ENCODE results near the gene ALG10B.
A peak's percentile ranks its signal among the peaks of the same experiment; 100 is the strongest.
"Not testable (repeated sequence)": the region's sequence is repeated elsewhere in the genome, so short reads cannot be mapped to it uniquely, and the experiment has no call there.

ALG10B gene

GRCh38 chr12:38316391-38317129 lies at the start of gene ALG10B:
TSS of gene ALG10B (plus strand) at chr12:38316774. CDS start at chr12:38316894, 120 bp downstream.
- DNase-seq = peak; percentile 99

- no peak for DNase-seq
Measured at GRCh38 chr12:38268612-38269011, 48.0 kb upstream of the ALG10B start.

- no peak for DNase-seq
Measured at GRCh38 chr12:38269897-38270296, 46.7 kb upstream of the ALG10B start.

- DNase-seq = no peak
Measured at GRCh38 chr12:38279756-38280155, 36.8 kb upstream of the ALG10B start.

- DNase-seq = no peak
Measured at GRCh38 chr12:38282886-38283285, 33.7 kb upstream of the ALG10B start.

GRCh38 chr12:38289396-38289795 lies 27.2 kb upstream of the ALG10B start:
- no peak for DNase-seq

GRCh38 chr12:38291160-38291559 lies 25.4 kb upstream of the ALG10B start:
- DNase-seq = no peak

GRCh38 chr12:38302972-38303371 lies 13.6 kb upstream of the ALG10B start:
- DNase-seq = not testable (repeated sequence)

- not testable (repeated sequence) for DNase-seq
Measured at GRCh38 chr12:38321966-38322365, 5.4 kb downstream of the ALG10B start.

- DNase-seq = no peak
Measured at GRCh38 chr12:38324912-38325311, 8.3 kb downstream of the ALG10B start.

- no peak for DNase-seq
Measured at GRCh38 chr12:38327356-38327755, 10.8 kb downstream of the ALG10B start.

- DNase-seq = peak; percentile 79
Measured at GRCh38 chr12:38328306-38328895, 11.8 kb downstream of the ALG10B start.

- DNase-seq = not testable (repeated sequence)
Measured at GRCh38 chr12:38330414-38330813, 13.8 kb downstream of the ALG10B start.

GRCh38 chr12:38332814-38333213 lies 16.2 kb downstream of the ALG10B start:
- DNase-seq = no peak

- no peak for DNase-seq
Measured at GRCh38 chr12:38342444-38342843, 25.9 kb downstream of the ALG10B start.

GRCh38 chr12:38343256-38343655 lies 26.7 kb downstream of the ALG10B start:
- DNase-seq = not testable (repeated sequence)

- DNase-seq = not testable (repeated sequence)
Measured at GRCh38 chr12:38343916-38344315, 27.3 kb downstream of the ALG10B start.

GRCh38 chr12:38350342-38351174 lies 34.0 kb downstream of the ALG10B start:
- no peak for DNase-seq

- DNase-seq = not testable (repeated sequence)
Measured at GRCh38 chr12:38351175-38351508, 34.6 kb downstream of the ALG10B start.

- DNase-seq = no peak
Measured at GRCh38 chr12:38367506-38367905, 50.9 kb downstream of the ALG10B start.

GRCh38 chr12:38370311-38370710 lies 53.7 kb downstream of the ALG10B start:
- DNase-seq = no peak

GRCh38 chr12:38373784-38374183 lies 57.2 kb downstream of the ALG10B start:
- DNase-seq = no peak

- DNase-seq = no peak
Measured at GRCh38 chr12:38374751-38375150, 58.2 kb downstream of the ALG10B start.

Data from hematopoietic multipotent progenitor cell treated with erythropoietin and hydrocortisone succinate and interleukin-3 and kit ligand, for 4 days (in vitro differentiated cells).